Islet of Langerhans (tissue), 1 donor: ENCODE results near the gene TEX14.
A peak's percentile ranks its signal among the peaks of the same experiment; 100 is the strongest.

Experiments
- FAIRE-seq: peaks from one replicate; lab custom pipeline; 2011; peaks lifted over from hg19 to GRCh38; lab: Jason Lieb, UNC

The TEX14 gene

DNA sequence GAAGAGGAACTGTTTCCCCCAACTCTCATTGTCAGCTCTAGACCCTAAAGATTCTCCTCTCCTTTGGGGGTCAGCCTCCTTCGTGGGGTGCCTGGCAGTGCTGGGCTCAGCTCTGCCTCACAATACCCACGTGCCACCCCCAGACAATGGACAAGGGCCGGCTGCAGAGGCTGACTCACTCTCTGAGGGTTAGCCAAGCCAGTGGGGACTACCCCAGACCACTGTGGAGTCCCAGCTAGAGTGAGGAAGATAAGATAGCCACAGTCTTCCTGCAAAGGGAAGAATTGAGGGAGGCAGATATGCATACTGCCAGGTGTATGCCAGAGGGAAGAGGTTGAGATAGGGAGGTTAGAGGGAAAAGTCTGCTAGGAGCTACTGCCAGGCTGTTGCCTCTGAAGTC lies 163.9 kb downstream of the TEX14 start:
- FAIRE-seq = no peak

DNA sequence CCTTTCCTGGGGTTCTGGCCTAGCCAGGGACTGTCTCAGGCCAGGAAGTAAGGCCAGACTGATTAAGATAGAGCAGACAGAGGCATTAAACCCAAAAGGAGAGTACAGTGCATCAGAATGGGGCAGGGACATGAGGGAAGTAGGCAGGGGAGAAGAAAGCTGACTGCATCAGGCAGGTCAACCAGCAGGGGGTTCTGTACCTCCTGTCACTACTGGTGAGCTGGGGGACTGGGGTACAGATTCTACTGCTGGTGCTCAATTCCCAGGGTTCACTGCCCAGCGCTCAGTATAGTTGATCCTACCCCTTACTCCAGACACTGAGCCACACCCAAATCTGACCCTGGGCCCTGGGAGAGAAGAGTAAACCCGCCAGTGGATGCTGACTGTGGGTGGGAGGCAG lies 164.5 kb downstream of the TEX14 start:
- FAIRE-seq = no peak

DNA sequence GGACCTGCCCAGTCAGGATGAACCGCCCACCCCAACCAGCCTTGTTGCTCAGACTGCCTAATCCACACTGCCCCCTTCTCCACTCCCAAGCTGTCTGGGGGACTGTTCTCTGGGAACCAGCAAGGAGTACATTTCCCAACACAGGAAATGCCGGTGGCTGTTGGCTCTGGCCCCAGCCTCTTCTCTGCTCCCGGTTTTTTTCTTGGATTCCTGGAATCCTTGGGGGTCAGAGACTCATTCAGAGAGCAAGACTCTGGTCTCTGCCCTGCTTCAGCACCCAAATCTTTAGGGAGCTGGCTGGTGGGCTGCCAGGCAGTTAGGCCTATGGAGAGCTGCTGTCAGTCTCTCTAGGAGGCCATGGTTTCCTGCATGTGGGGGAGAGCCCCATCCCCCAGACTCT lies 166.6 kb downstream of the TEX14 start:
- no peak for FAIRE-seq

DNA sequence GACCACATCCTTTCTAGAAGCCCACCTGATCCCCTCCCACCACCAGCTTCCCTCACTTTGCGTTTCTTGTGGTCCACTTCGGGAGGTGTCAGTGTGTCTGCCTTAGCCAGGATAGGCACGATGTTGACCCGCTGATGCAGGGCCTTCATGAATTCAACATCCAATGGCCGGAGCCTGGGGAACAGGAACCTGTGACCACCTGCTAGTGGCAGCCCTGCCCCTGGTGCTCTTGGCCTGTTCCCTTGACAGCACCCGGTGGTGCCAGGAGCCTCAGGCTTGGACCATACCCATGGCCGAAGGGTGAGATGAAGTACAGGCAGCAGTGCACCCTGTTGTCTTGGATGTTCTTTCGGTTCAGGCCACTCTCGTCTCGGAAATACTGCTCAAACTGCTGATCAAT lies 170.2 kb downstream of the TEX14 start:
- no peak for FAIRE-seq

DNA sequence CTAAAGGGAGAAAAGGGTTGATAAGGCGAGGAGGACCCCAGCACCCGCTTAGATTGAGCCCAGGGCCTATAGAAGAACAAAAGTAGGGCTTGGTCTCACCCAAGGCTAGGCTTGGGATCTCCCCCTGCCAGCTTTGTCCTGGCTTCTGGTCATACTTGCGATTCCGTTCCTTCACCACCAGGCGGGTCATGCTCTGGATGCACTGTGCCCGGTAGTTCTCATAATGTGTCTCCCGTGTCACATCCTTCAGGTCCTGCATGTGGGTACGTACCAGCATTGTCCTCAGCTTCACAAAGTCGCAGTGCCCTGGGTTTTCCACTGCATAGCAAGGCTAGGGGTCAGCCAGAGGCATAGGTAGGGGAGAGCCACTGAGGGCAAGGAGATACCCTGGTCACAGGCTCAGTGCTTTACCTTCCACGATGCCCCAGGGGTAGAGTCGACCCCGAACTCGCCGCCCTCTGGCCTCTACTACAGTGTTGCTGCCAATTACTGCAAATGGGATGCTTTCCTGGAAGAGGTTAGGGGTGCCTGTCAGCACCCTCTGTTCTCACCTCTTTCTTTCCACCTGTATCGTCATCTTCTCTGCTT lies 170.9 kb downstream of the TEX14 start:
- no peak for FAIRE-seq

DNA sequence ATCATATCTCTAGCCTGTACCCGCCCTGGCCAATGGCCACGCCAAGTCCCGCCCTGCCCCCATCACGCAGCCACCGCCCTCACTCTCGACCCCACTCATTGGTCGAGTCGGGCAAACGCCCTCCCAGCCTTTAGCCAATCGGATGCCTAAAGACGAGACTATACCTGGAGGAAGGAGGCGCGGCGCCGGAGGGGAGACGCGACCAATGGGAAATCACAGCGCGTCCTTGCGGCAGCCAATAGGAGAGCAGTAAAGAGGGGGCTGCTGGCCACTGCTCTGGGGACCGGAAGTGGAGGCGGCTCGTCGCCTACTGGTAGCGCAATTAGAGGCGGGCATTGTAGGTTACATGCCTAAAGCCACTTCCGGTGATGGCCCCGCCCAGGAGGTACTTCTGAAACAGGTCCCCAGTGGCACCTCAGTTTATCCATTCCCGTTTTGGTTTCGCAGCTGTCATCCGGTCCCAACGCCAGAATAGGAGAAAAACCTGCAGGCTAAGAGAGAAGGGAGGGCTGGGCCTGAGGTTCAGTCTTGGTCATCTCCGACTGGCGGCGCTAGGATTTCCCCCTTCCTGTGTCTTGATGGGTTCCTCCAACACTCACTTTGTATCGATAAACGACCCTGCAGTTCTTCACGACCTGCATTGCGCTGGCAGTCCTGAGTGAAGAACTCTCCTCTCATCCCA lies 173.8 kb downstream of the TEX14 start:
- peak; percentile 70 for FAIRE-seq

DNA sequence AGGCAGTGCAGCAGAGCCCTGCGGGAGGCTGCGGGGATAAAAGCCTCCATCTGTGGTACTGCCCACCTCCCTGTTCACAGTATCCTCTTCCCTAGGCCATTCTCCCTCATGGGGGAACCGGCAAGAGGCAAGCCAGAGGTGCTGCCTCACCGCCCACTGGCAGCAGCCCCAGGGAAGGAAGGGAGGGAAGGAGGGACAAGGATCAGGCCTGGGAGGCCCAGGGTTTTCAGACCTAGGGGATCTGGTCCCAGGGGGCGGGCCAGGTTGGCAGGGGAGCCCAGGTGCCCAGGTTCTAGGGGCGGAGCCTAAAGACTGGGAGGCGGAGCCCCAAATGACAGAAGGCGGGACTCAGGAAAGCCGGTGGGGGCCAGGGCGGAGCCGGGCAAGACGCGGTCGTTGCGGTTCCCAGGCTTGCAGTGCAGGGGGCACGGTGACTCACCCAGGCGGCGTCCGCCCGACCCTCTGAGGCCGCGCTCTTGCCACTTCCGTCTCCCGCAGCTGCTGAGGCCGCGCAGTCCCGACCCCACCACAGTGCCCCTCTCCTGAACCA lies 174.4 kb downstream of the TEX14 start:
- FAIRE-seq = no peak

DNA sequence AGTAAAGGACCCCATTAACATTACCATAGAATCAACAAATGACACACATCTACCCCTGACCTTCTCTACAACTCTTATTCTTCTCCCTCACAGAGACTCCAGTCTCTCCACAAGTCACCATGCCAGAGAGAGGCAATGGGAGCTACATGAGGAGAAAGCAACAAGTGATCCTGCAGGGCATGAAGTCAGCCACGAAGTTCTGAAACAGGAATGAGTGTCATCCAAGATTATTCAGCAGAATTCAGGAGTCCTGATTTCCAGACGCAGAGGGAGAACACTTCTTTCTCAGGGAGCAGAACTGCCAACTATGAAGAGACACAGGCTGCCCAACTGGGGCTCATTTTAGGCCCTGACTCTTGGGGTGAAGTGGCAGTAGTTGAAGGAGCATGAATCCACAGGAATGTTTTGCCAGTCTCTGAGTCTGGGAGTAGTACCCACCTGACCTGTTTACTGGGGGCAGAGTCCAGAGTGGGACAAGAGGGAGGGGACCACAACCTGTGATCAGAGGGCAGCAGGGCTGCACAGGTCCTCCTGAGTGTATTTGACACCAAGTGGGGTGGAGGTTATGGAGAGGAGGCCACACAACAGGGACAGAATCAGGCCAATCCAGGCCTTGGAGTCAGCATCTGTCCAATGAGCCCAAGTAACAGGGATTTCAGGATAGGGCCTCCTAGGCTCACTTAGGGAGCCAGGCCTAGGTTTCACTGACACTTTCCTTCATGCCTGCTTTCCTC lies 175.0 kb downstream of the TEX14 start:
- no peak for FAIRE-seq

DNA sequence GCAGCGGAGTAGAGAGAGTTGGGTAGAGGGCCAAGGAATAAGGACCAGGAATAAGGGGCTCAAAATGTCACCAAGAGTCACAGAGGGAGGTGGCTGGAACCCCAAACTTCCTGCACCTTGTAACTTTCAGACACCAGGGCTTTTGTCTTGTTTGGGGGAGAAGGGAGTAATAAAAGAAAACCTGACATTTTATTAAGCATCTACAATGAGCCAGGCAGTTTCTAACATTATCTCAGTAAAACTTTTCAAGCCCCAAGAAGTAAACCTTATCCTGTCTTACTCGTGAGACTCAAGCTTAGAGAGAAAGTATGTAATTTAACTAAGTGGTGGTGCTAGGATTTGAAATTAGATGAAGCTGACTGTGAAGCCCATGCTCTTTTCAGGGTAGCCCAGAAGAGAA lies 176.6 kb downstream of the TEX14 start:
- FAIRE-seq = no peak

DNA sequence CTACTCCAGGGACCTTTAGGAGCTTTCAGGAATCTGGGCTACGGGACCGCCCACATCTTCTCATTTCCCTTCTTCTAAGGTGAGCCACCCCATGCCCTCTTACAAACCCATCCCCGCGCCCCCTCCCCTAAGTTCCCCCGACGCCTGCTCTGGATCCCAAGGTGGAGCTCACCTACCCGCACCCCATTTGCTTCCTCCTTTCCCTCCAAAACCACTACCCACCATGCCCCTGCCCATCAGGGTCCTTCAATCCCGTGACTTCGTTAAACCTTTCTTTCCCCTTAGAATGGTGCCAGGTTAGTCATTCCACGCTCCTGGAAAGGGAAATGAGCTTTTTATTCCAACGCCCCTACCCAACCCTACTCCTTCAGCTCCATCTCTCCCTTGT lies 177.1 kb downstream of the TEX14 start:
- no peak for FAIRE-seq

DNA sequence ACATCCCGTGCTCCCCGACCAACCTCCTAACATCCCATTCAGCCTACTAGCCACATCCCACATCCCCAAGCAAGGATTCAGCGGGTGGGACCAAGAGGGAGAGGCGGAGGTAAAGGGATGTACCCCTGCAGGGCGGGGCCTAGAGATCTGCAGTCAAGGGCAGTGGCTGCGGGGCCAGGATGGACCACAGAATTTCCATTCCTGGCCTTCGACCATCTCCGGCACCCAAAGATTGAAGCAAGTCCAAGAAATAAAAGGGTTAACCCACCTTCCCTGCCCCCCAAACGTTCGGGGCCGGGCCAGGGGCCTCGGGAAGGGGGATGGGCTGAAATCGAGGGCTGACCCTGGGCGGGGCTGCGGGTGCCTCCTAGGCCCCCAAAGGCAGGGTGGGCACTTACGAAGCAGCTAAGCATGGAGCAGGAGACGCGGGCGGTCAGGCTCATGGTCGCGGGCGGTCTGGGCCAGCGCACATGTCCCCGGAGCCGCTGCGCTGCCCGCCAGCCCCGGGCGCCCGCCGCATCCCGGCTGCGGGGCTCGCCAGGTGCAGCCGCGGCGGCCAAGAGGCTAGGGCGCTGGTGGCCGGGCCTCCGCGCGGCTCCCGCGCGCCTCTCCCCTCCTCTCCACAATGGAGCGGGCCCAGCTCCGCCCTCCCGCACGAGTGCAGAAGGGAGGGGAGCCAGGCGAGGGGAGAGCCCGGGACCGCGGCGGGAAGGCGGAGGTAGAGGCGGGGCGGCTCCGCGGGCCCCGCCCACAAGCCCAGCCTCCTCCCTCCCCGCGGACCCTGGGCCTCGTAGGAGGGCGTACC lies 177.7 kb downstream of the TEX14 start, which contains the start of gene MTMR4:
Gene MTMR4 (minus strand): TSS at position 674 of the 805 bp plus-strand sequence. CDS start 231 bp downstream, at position 443.
- no peak for FAIRE-seq

DNA sequence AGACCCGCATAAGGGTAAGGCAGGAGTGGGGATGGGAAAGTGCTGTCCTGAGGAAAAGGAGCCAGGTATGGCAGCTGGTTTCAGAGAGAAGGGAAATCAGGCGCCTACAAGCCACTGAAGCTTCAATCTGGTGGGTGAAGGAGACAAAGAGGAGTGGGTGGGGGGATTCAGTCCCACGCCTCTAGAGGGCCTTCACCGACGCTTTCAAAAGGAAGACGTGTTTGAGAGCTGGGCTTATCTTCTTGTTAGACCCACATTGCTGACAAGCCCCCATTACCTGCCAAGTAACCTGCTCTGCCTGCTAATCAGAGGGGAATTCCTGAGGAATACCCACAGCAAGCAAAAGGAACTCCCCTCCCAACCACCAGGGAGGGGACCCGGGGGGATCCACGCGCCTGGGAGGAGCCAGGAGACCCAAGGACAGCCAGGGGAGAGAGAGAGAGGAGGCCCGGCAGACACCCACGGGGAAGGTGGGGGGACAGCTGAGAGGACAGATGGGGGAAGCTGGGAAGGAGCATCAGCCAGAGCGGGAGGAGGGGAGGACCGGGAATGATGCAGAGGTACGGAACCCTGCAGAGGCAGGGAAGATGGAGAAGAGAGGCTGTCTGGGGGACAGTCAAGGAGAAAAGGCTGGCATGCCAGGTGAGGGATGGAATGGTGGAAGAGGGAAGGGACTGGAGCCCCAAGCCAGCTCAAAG lies 178.4 kb downstream of the TEX14 start:
- no peak for FAIRE-seq

DNA sequence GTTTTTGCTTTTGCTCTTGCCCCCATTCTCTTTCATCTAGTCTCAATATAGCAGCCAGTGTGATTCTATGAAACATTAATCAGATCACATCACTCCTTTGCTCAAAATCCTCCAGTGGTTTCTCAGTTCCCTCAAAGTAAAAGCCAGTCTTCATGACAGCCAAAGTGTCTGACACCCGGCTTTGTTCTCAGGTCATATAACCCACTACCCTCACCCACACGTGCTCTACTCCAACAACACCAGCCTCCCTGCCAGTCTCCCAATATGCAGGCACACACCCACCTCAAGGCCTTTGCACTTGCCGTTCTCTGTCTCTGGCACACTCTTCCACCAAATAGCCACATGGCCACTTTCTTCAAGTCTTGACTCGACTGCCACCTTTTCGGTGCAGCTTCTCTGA lies 181.8 kb downstream of the TEX14 start:
- no peak for FAIRE-seq

DNA sequence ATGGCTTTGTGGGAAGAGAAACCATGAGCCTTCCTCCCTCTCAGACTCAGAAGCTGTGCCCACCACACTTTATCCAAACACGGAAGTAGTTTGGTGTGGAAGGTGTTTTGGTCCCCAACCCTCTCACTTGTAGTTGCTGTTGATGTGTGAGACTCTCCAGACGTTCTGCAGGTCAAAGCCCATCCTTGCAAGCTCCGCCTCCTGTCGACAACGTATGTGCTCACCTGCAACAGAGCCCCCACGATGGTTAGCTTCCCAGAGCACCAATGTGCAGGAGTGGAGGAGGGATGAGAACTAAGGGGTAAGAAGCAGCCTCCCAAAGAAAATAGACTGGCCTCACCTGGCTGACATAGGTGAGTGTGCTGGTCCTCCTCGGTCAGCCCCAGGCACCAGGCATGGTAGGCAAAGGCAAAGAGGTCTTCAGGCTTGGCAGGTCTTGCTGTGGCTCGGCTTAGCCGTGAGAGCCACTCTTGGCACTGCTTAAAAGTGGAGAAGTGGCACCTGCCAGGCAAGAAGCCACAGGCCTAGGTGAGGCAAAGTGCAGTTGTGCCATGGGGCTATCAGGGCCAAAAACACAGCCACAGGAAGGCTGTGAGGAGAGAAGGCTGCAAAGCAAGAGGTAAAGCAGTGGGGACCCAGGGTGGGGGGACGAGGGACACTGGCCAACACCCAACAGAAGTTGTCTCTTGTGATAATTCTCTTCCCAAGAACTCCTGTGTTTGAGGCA lies 183.3 kb downstream of the TEX14 start:
- no peak for FAIRE-seq

DNA sequence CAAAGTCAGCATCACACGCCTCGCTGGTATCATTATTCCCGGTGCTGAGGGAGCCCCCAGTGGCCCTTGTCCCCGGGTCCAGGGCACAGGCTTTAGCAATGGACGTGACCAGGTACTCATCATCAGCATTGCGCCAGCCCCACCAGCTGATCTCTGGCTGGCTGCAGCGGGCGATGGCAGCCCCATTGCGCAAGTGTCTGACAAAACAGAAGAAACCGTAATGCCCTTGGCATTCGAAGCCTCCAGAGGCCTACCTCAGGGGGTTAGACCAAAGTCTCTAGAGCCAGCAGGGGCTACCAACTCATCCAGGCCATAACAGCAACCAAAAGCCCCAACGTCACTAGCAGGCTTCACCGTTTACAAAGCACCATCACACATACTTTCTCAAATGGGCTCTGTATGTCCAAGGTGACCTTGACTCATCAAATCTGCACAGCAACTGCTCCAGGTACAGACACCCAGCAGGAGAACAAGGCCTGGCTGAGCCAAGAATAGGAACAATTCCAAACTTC lies 184.7 kb downstream of the TEX14 start:
- no peak for FAIRE-seq
